ENCODE data around the gene UPP2. TPM values are rescaled to one million over a fixed set of nuclear protein-coding genes. Genes with fewer than 3 reads are reported as not detected.

Gene UPP2
- total and polyA plus RNA-seq, 9 donors: not detected

DNA sequence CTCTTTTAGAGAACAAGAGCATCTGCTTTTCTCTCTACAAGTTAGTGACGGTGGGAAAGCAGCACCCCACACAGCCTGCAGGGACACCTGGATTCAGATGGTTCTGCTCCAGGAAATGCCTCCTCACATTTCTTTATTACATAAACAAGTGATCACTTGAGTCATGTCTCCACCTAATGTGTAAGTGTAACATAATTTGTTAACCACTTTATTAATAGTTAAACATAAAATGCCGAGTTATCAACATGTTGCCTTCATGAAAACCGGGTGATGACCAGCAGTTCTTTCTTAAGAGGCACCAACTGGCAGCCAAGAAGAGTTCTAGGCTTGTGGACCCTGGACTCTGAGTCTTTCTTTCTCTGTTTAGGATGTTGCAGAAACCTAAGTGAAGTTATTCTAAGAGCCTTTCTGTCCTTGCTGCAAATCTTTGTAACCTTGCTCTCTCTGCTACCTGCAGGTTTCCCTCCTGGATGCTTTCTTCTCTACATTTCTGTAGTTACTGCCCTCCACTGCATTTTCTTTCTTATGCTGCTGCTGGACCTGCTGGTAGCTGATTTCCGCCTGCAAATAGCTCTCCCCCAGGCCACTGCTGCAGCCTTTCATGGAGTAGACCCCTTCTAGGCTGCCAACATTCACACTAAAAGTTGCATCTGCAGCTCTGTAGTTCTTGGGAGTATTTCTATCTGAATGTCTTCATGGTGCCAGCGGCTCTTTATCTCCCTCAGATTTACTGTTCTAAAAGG, 24.3 kb downstream of the UPP2 start:
- no peaks in the 10 kb centered on the region for H3K36me3 ChIP-seq (ENCODE audit: control insufficient read depth, insufficient read depth, low read length)
- 100% methylated on average over 1 of the region's 5 CpGs for WGBS (ENCODE audit: insufficient coverage)

DNA sequence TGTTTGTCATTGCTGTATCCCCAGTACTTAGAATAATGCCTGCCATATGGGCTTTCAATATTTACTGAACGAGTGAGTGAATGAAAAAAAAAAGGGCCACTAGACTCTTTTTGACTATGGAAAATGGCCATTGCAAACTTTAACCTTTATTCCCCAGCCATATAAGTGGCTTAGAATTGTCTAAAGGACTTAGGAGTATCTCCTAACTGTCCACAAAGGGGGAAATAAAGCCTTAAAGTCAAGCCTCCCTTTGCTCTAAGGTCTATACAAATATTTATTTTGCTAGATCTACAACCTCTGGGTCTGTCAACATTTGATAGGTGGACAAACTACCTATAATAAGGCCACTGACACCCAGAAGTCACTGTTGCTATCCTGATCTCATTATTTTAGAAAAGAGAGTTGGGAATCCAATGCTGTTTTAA, 25.7 kb downstream of the UPP2 start:
- DNase-seq: no peak
- WGBS (ENCODE audit: insufficient coverage): no CpG with 5 or more reads among the region's 1 CpG
- Histone ChIP-seq H3K27ac (ENCODE audit: low read length) (no peak overlapping the region), H3K9me3 (replicated peaks; ENCODE audit: control insufficient read depth, low read depth, low read length) (no peaks in the 10 kb centered on the region), H3K36me3 (ENCODE audit: control insufficient read depth, insufficient read depth, low read length) (no peaks in the 10 kb centered on the region), H3K4me3 (ENCODE audit: low read length) (no peak overlapping the region), H3K4me1 (ENCODE audit: control insufficient read depth, insufficient read depth, low read length) (no peaks in the 10 kb centered on the region), H3K27me3 (ENCODE audit: control insufficient read depth, insufficient read depth, low read length) (no peaks in the 10 kb centered on the region)

More for the DNA sequence above, 24.3 kb downstream of the UPP2 start:
- Histone ChIP-seq H3K9me3 (replicated peaks; ENCODE audit: control insufficient read depth, low read depth, low read length) (no peaks in the 10 kb centered on the region), H3K27me3 (ENCODE audit: control insufficient read depth, insufficient read depth, low read length) (no peaks in the 10 kb centered on the region), H3K4me3 (ENCODE audit: low read length) (no peak overlapping the region), H3K27ac (ENCODE audit: low read length) (no peak overlapping the region), H3K4me1 (ENCODE audit: control insufficient read depth, insufficient read depth, low read length) (no peaks in the 10 kb centered on the region)
- DNase-seq: no peak

DNA sequence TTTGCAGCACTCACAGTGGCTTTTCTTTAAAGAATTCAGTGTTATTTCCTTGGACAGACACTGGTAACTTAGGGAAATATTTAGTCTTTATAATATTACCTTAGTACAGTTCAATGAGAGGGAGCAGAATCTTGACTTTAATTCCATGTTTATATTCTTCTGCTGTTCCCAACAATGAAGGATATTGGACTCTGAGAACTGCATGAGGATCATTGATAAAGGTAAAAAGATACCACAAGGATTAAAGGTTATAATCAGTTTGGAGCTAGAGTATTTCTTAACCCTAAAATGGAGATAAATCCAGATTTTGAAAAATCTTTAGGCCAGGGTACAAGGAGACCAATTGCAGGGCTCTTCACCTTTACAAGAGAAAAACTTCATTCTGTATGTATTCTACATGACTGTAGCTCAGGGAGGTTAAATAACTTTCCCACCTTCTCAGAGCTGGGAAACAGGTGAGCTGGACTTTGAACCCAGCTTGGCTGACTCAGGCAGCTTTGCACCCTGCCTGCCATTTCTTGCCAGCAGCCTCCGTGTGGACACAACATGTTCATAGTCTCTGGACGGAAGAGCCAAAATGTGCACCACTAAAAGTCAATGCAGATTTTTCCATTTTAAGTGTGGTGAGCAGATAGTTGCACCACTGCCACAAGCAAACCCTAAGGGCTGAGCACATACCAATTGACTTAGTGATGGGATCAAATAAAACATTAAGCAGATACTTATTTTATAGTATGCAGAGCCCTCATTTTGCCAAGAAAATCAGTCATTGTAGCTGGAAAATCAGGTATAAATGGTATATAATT, 26.7 kb downstream of the UPP2 start:
- Histone ChIP-seq H3K4me3 (ENCODE audit: low read length) (no peak overlapping the region), H3K9me3 (replicated peaks; ENCODE audit: control insufficient read depth, low read depth, low read length) (no peaks in the 10 kb centered on the region), H3K36me3 (ENCODE audit: control insufficient read depth, insufficient read depth, low read length) (no peaks in the 10 kb centered on the region), H3K4me1 (ENCODE audit: control insufficient read depth, insufficient read depth, low read length) (no peaks in the 10 kb centered on the region), H3K27ac (ENCODE audit: low read length) (no peak overlapping the region), H3K27me3 (ENCODE audit: control insufficient read depth, insufficient read depth, low read length) (no peaks in the 10 kb centered on the region)
- 33% methylated on average over 1 of the region's 2 CpGs for WGBS (ENCODE audit: insufficient coverage)
- DNase-seq: no peak

DNA sequence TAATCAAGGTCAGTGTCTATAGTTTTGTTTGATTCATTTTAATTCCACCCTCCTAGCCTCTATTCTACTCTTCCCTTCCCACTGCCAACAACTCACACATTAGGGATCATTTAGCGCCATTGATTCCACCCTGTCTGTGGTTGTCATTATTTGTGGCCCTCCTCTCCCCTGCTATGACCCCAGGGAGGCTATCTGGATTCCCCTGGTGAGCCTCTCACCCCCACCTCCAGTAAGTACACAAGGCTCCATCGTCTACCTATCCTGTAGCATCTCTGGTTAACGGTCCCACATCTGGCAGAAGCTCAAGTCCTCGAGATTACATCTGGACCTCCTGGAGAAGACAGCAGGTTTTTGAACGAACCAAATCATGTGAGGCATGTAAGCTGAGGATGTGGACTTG, 27.4 kb downstream of the UPP2 start:
- H3K4me1 ChIP-seq (ENCODE audit: control insufficient read depth, insufficient read depth, low read length): no peaks in the 10 kb centered on the region
- H3K27me3 ChIP-seq (ENCODE audit: control insufficient read depth, insufficient read depth, low read length): no peaks in the 10 kb centered on the region
- H3K27ac ChIP-seq (ENCODE audit: low read length): no peak overlapping the region
- H3K36me3 ChIP-seq (ENCODE audit: control insufficient read depth, insufficient read depth, low read length): no peaks in the 10 kb centered on the region
- no peaks in the 10 kb centered on the region for H3K9me3 ChIP-seq (replicated peaks; ENCODE audit: control insufficient read depth, low read depth, low read length)
- H3K4me3 ChIP-seq (ENCODE audit: low read length): no peak overlapping the region
- no peak for DNase-seq
- 100% methylated on average over 1 of the region's 5 CpGs for WGBS (ENCODE audit: insufficient coverage)

DNA sequence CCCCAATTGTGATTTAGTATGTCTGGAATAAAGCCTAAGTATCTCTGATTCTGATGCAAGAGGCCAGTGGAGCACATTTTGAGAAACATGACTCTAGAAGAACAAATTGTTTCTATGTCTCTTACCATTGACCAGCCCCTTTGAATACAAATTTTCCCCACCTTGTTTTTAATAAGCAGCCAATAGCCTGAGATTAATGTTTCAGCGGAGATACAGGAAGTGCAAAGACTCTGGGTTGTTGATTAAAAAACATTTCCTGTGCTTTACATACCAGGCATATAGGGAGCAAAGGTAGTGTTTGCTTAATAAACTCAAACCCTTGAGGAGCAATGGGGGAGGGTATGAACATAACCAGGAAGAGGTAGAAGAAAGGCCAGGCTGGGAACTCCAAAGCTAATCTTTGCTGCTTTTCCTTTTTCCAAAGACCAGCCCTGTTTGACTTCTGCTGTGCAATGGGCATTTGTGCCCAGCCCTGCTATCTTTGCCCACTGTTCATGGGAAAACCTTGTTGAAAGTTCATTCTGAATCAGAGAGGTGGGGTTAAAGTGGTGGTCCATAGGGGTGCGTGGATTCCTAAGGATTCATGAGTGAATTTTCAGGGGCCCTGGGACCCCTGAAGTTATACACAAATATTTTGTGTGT, 29.3 kb downstream of the UPP2 start:
- H3K27me3 ChIP-seq (ENCODE audit: control insufficient read depth, insufficient read depth, low read length): no peaks in the 10 kb centered on the region
- no peaks in the 10 kb centered on the region for H3K36me3 ChIP-seq (ENCODE audit: control insufficient read depth, insufficient read depth, low read length)
- no peaks in the 10 kb centered on the region for H3K4me1 ChIP-seq (ENCODE audit: control insufficient read depth, insufficient read depth, low read length)
- WGBS (ENCODE audit: insufficient coverage): no CpG with 5 or more reads among the region's 2 CpGs
- DNase-seq: no peak
- H3K9me3 ChIP-seq (replicated peaks; ENCODE audit: control insufficient read depth, low read depth, low read length): no peaks in the 10 kb centered on the region
- no peak overlapping the region for H3K4me3 ChIP-seq (ENCODE audit: low read length)
- H3K27ac ChIP-seq (ENCODE audit: low read length): no peak overlapping the region

DNA sequence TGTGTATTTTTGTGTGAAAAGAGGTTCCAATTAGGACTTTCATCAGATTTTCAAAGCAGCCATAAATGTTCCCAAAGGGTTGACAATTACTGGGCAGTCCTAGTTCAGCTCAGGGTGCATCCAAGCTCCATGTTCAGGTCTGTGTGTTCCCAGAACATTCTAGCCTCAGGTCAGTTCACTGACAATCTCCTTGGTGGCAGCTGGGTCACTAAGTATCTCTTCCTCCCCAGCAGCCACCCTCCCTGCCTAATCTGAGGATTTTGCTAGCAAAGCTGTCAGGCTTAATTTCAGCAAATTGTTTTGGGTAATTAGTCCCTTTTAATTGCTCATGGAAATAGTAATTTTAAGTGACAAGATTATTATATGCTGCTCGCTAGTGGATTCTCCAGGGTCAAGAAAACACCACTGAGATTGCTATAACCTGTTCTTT, 29.8 kb downstream of the UPP2 start:
- WGBS (ENCODE audit: insufficient coverage): no CpG with 5 or more reads among the region's 1 CpG

DNA sequence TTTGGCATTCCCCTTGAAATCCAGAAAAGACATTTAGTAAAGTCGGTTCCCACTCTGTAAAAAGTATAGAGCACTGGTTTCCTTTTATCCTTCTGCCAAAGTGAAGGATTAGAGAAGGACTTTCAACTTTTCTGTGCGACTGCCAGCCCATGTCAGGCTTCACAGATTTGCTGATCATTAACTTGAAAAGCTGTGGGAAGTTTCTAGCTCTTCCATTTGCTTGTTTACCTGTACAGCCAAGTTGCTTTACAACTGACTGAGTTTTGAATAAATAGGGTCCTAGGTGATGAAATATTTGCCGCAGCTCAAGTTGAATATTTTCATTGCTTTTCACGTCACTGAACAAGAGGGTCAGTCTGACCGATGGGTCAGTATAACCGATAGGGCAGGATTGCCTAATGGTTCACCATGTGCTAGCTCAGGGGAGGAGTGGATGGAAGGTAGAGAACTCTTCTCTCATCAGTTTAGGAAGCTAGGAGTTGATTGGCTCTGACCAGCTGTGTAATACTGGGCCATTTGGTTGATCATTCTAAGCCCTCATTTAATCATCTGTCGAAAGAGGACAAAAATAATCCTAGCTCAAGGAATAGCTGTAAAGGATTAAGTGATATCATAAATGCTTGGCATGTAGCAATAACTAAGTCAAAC, 30.4 kb downstream of the UPP2 start:
- no peaks in the 10 kb centered on the region for H3K27me3 ChIP-seq (ENCODE audit: control insufficient read depth, insufficient read depth, low read length)

More for the DNA sequence above, 29.8 kb downstream of the UPP2 start:
- no peak overlapping the region for H3K27ac ChIP-seq (ENCODE audit: low read length)
- H3K4me3 ChIP-seq (ENCODE audit: low read length): no peak overlapping the region
- H3K9me3 ChIP-seq (replicated peaks; ENCODE audit: control insufficient read depth, low read depth, low read length): no peaks in the 10 kb centered on the region
- H3K36me3 ChIP-seq (ENCODE audit: control insufficient read depth, insufficient read depth, low read length): no peaks in the 10 kb centered on the region
- H3K27me3 ChIP-seq (ENCODE audit: control insufficient read depth, insufficient read depth, low read length): no peaks in the 10 kb centered on the region
- H3K4me1 ChIP-seq (ENCODE audit: control insufficient read depth, insufficient read depth, low read length): no peaks in the 10 kb centered on the region
- no peak for DNase-seq

DNA sequence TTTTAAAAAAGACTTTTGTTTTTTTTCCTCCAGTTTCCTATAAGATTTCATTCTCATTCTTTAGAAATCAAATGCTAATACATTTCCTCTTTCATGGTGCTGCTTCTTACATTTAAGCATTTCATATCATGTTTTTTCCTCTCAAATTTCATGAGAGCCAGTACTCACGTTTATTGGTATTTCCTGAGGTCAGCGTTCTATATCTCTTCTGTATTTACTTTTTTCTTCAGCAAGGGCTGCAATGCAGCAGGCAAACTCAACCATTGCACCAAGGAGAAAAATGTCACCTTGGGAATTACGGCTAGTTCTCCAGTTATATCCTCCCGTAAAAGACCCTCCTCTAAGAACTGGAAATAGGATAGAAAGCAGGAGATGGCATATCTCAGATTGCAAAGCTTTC, 32.4 kb downstream of the UPP2 start:
- no CpG with 5 or more reads among the region's 4 CpGs for WGBS (ENCODE audit: insufficient coverage)
- no peak for DNase-seq
- Histone ChIP-seq H3K4me3 (ENCODE audit: low read length) (no peak overlapping the region), H3K27ac (ENCODE audit: low read length) (no peak overlapping the region), H3K9me3 (replicated peaks; ENCODE audit: control insufficient read depth, low read depth, low read length) (no peaks in the 10 kb centered on the region), H3K4me1 (ENCODE audit: control insufficient read depth, insufficient read depth, low read length) (no peaks in the 10 kb centered on the region), H3K36me3 (ENCODE audit: control insufficient read depth, insufficient read depth, low read length) (no peaks in the 10 kb centered on the region), H3K27me3 (ENCODE audit: control insufficient read depth, insufficient read depth, low read length) (no peaks in the 10 kb centered on the region)

More for the DNA sequence above, 30.4 kb downstream of the UPP2 start:
- Histone ChIP-seq H3K36me3 (ENCODE audit: control insufficient read depth, insufficient read depth, low read length) (no peaks in the 10 kb centered on the region), H3K27ac (ENCODE audit: low read length) (no peak overlapping the region), H3K9me3 (replicated peaks; ENCODE audit: control insufficient read depth, low read depth, low read length) (no peaks in the 10 kb centered on the region), H3K4me3 (ENCODE audit: low read length) (no peak overlapping the region), H3K4me1 (ENCODE audit: control insufficient read depth, insufficient read depth, low read length) (no peaks in the 10 kb centered on the region)
- no peak for DNase-seq
- WGBS (ENCODE audit: insufficient coverage): 89% methylated on average over 3 of the region's 7 CpGs

DNA sequence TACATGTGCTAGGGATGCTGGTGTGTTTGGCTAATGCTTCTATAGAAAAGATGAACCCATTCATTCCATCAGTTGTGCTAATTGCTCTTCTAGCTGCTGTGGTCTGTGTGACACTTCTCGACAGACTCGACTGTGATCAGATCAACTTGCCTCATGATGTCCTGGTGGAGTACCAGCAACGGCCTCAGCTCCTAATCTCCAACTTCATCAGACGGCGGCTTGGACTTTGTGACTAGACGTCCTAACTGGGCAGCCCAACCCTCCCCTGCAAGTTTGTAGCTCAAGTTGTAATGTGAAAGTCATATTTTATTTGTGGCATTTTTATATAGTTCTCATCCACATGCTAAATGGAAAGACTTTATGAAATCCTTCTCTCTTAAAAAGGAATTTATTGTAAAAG, 33.0 kb downstream of the UPP2 start:
- DNase-seq: no peak
- H3K27me3 ChIP-seq (ENCODE audit: control insufficient read depth, insufficient read depth, low read length): no peaks in the 10 kb centered on the region
- 86% methylated on average over 4 of the region's 6 CpGs for WGBS (ENCODE audit: insufficient coverage)
- H3K9me3 ChIP-seq (replicated peaks; ENCODE audit: control insufficient read depth, low read depth, low read length): no peaks in the 10 kb centered on the region
- no peaks in the 10 kb centered on the region for H3K36me3 ChIP-seq (ENCODE audit: control insufficient read depth, insufficient read depth, low read length)
- H3K27ac ChIP-seq (ENCODE audit: low read length): no peak overlapping the region
- no peak overlapping the region for H3K4me3 ChIP-seq (ENCODE audit: low read length)
- H3K4me1 ChIP-seq (ENCODE audit: control insufficient read depth, insufficient read depth, low read length): no peaks in the 10 kb centered on the region

DNA sequence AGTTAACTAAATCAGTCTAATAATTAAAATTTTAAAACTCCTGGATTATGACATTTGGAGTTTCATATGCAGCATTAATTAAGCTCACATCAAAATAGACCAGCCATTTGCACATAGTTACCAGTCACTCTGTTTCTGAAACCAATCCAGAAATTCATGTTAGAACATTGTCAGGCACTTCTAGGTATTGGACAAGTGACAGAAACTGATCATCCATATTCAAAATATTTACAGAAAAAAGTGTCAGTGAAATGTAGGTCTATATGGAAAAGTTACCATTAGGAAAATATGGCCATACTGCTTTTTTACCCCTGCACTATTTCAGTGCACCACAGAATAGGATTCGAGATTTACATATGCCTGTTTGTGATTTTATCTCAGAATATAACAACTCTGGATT, 33.4 kb downstream of the UPP2 start:
- DNase-seq: no peak
- WGBS (ENCODE audit: insufficient coverage): no CpG with 5 or more reads among the region's 1 CpG
- Histone ChIP-seq H3K27ac (ENCODE audit: low read length) (no peak overlapping the region), H3K4me3 (ENCODE audit: low read length) (no peak overlapping the region), H3K36me3 (ENCODE audit: control insufficient read depth, insufficient read depth, low read length) (no peaks in the 10 kb centered on the region), H3K27me3 (ENCODE audit: control insufficient read depth, insufficient read depth, low read length) (no peaks in the 10 kb centered on the region), H3K4me1 (ENCODE audit: control insufficient read depth, insufficient read depth, low read length) (no peaks in the 10 kb centered on the region), H3K9me3 (replicated peaks; ENCODE audit: control insufficient read depth, low read depth, low read length) (no peaks in the 10 kb centered on the region)
